NCI-H1930 (cell line): Measurements from ENCODE around the gene OR1L6.

Source experiments
- DNase-seq, 2 experiments: peaks; one replicate each; lab custom pipeline; 2025; lab: John Stamatoyannopoulos, UW

The OR1L6 gene, protein sequence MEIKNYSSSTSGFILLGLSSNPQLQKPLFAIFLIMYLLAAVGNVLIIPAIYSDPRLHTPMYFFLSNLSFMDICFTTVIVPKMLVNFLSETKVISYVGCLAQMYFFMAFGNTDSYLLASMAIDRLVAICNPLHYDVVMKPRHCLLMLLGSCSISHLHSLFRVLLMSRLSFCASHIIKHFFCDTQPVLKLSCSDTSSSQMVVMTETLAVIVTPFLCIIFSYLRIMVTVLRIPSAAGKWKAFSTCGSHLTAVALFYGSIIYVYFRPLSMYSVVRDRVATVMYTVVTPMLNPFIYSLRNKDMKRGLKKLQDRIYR

DNA sequence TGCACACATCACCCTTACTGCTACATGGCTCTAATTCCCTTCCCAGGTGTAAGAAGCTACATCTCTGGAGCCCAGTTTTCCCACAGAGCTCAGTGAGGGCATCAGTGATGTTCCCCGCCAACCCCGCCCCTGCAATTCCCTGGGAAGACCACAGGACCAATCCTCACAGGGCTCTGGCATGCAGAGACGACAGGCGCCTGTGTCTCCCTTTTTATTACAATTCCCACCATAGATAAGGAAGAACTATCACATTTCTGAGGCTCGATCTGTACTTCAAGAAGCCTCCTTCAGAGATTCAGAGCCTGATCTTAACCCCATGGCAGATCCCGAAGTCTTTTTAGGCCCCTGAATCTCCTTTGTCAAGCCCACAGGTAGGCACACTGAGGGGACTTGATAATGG, at the start of gene OR1L6:
OR1L6 (plus strand) TSS at position 301 of the 400 bp plus-strand sequence. CDS start 7,545 bp downstream, outside the sequence.
- DNase-seq: no peak

DNA sequence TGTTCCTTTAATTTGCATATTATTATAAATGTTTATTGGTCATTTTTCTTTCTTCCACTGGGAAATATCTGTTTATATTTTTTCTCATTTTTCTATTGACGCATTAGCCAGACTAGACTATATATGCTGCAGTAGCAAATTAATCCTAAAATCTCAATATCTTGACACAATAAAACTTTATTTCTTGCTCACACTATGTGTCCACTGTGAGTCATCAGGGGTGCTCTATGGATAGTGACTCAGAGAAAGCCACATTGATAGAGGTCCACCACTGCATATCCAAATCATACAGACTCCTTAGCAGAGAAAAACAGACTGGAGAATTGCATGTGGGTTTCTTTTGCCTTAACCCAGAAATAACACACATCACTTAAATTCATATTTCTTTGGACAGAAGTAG, 46.4 kb upstream of the OR1L6 start:
- no peak for DNase-seq

DNA sequence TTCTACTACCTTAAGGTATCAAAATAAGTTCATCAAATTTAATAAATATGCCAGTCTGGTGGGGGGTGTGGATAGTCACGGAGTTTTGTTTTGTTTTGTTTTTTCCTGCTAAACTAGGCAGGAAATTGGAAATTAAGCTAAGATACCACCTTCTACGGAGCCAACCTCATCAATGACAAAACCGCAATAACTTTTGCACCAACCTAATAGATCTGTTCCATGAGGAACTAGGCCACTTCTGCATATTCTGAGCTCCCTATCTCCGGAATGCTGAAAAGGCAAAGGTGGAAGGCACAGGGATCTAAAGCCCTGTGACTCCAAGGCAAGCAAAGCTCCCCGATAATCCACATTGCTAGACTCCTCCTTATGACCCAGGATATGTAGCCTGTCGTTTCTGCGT, 24.1 kb upstream of the OR1L6 start:
- DNase-seq: no peak

DNA sequence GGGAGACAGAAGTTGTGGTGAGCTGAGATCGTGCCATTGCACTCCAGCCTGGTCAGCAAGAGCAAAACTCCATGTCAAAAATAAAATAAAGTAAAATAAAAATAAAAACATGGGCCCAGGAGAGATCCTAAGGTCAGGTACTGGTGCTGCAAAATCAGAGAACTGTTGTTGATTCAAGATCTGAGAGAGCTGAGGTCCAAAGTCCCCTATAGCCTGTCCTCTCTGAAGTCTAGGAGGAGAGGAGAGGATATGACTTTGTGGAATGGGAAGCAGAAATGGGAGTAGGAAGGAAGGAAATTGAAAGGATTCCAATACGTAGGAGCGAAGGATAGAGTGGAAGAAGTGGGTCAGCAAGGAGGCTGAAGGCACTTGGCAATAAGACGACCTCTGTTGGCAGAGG, 22.9 kb upstream of the OR1L6 start:
- no peak for DNase-seq

DNA sequence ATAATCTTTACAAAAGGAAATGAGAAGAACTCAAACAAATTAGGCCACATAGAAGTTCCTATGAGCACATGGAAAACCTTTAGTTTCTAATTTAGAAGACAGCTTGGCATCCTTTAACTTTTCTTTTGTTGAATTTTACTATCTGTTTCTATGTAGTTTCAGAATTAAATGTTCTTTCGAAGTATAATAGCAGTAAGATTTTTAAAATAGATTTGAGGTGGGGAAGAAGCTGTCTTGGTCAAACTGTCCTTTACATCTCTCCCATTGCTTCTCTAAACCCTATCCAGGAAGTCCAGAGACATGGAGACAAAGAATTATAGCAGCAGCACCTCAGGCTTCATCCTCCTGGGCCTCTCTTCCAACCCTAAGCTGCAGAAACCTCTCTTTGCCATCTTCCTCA, 18.4 kb upstream of the OR1L6 start, which contains the start of gene OR1L4:
OR1L4 (plus strand) TSS at position 301 of the 400 bp plus-strand sequence; CDS start at position 301, 0 bp downstream.
- DNase-seq: no peak

DNA sequence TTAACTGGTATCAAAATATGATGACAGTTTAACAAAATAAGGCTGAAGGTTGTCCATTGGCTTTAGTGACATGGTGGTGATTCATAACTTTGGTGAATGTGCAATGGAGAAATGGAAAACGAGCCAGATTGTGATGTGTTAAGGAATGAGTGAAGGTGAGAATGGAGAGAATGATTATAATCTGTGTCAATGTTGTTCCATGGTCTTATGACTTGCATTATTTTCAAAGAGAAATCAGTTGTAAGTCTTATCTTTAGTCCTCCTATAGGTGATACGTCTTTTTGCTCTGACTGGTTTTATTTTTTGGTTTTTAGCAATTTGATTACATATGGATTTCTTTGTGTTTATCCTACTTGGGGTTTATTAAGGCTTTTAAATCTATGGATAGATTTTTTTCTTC, 12.7 kb downstream of the OR1L6 start:
- no peak for DNase-seq

DNA sequence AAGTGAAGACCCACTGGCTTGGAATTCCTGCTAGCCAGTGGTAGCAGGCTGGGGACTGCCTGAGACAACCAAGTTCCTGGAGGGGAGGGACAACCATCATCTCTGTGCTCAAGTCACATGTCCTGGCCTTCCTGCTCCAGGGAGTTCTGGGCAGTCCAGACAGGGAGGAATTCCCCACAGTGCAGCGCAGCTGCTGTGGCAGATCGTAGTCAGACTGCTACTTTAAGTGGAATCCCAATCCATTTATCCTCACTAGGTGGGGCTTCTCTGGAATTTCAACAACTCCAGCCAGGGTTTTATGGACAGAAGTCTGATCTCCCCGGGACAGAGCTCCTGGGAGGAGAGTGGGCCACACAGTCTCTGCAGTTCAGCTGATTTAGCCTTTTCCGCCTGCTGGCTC, 25.7 kb downstream of the OR1L6 start:
- DNase-seq: no peak

DNA sequence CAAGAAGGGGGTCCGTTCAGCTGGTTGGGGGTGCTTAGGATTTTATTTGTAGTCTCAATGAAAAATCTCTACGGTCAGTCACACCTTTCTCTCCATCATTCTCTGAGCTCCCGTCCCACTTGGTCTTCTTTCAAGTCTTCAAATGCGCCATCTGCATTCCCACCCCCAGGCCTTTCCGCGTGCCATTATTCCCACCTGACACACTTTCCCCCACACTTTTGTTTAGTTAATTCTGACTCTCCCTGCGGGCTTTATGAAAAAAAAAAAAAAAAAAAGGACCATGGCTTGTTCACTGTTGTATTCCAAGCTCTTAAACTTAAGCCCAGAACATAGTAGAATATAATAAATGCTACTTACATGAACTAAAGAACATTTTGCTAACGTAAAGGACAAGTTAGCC, 34.9 kb downstream of the OR1L6 start:
- no peak for DNase-seq

DNA sequence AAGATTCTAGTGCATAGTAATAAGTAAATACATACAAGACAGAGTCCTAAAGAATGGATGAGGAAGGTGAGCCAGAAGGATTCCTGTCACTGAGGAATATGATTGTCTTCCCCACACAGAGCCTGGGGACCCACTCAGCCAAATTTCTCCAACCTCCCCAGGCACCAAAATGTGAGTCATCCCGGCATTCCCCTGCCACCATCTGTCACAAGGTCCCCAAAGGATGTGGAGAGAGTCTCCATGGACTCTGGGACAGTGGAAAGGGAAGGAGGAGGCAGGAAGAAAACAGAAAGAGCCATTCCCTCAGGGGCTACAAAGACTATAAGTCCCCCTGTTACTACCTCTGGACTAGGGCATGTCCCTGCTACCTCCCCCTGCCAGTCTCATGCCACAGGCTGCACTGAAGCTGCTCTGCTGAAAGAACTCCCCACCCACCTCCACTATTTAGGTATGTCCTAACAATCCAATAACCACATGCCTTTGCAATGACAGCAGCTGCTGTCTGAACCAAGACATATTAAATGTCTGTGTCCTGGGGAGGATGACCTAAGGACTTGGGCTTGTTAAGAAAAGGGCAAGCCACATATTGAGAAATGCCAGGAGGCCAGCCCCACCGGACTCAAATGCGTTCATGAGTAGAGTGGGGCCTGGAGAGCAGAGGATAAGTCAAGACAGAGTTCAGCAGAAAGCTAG, 36.0 kb downstream of the OR1L6 start:
- no peak for DNase-seq

DNA sequence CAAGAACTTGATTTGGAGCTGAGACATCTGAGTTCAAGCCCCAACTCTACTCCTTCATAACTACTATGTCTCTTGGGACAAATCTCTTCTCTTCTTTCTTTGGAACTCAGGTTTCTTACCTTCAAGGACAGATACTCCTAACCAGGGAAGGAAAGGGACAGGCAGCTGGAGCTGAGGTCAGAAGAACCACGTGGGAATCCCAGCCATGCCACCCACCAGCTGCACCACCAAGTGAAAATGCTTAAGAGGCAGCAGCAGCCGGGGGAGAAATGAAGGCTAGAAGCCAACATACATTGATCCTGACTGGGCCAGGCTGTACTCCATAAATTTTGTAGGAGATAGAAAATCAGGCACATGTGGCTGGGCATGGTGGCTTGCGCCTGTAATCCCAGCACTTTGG, 37.1 kb downstream of the OR1L6 start:
- no peak for DNase-seq

DNA sequence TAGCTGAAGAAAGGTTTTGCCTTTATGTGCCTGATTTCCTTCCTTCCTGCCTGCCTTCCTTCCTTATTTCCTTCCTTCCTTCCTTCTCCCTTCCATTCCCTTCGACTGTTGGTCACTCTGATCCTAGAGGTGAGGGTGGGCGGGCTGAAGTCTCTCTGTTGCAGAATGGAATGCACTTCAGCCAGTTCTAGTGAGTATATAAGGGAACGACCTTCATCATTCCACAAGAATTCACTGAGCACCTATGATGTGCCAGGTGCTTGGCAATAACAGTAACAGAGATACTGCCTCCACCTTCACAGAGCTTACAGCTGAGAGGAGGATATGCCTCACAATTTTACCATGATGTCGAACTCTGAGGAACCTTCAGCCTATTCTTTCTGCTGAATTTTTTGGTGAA, 37.9 kb downstream of the OR1L6 start:
- no peak for DNase-seq

DNA sequence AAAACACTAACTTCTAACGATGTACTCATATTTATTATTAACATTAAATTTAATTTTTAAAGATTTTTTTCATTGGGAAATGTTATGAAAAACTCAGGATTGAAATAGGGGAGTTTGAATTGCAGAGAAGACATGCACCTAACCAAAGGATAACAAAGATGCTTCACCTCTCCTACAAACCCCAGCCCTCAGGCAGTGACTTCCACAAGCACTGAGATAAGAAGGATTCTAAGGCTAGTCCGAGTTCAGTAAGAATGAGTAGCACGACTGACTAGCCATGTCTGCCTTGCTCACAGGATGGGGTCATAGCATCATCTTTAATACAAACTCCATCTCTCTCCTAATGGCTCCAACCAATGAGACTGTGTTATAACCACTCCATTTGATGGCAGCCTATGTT, 39.6 kb downstream of the OR1L6 start:
- no peak for DNase-seq

DNA sequence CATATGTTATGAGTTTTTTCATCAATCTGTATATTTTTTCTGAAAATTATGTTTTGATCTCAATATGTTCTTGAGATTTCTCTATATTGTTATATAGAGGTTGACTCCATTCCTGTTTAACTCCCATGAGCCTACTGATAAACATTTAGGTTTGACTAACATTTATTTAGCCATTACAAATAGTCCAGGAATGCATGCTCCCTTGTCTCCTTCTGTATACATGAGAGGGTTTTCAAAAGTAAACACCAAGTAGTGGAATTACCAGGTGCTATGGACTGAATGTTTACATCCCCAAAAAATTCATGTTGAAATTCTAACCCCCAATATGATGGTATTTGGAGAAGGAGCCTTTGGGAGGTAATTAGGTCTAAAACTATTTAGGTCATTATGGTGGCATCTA, 43.2 kb downstream of the OR1L6 start:
- no peak for DNase-seq

DNA sequence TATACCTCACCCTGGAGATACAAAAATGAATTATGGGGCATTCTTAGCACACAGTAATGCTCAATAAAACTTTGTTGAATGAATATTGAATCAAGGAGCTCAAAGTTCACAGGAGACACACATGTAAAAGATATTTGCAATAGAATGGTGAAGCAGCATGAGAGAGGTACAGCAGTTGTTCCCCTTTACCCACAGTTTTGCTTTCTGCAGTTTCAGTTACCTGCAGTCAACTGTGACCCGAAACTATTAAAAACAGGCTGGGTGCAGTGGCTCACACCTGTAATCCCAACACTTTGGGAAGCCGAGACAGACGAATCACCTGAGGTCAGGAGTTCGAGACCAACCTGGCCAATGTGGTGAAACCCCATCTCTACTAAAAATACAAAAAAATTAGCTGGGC, 44.2 kb downstream of the OR1L6 start:
- no peak for DNase-seq

DNA sequence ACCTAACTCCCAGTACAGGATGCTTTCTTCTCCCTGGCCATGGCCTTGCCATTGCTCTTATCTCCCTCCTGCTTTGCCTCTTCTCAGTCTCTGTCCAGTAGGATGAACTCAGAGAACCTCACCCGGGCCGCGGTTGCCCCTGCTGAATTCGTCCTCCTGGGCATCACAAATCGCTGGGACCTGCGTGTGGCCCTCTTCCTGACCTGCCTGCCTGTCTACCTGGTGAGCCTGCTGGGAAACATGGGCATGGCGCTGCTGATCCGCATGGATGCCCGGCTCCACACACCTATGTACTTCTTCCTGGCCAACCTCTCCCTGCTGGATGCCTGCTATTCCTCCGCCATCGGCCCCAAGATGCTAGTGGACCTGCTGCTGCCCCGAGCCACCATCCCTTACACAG, 46.7 kb downstream of the OR1L6 start, which contains the start of gene OR5C1:
OR5C1 (plus strand) TSS at position 103 of the 400 bp plus-strand sequence; CDS start at position 103, 0 bp downstream.
- DNase-seq: no peak

DNA sequence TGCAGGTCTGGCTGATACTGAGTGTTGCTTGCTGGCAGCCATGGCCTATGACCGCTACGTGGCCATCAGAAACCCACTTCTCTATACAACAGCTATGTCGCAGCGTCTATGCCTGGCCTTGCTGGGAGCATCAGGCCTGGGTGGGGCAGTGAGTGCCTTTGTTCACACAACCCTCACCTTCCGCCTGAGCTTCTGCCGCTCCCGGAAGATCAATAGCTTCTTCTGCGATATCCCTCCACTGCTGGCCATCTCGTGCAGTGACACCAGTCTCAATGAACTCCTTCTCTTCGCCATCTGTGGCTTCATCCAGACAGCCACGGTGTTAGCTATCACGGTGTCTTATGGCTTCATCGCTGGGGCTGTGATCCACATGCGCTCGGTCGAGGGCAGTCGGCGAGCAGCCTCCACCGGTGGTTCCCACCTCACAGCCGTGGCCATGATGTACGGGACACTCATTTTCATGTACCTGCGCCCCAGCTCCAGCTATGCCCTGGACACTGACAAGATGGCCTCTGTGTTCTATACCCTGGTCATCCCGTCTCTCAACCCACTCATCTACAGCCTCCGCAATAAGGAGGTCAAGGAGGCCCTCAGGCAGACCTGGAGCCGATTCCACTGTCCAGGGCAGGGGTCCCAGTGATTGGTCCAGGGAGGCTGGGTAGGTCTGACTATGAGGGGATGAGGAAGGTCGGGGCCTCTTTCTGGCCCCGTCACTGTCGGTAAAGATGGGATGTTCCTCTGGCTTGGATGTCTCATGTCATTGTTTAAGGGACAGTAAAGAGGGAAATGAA, 47.3 kb downstream of the OR1L6 start:
- DNase-seq: no peak

DNA sequence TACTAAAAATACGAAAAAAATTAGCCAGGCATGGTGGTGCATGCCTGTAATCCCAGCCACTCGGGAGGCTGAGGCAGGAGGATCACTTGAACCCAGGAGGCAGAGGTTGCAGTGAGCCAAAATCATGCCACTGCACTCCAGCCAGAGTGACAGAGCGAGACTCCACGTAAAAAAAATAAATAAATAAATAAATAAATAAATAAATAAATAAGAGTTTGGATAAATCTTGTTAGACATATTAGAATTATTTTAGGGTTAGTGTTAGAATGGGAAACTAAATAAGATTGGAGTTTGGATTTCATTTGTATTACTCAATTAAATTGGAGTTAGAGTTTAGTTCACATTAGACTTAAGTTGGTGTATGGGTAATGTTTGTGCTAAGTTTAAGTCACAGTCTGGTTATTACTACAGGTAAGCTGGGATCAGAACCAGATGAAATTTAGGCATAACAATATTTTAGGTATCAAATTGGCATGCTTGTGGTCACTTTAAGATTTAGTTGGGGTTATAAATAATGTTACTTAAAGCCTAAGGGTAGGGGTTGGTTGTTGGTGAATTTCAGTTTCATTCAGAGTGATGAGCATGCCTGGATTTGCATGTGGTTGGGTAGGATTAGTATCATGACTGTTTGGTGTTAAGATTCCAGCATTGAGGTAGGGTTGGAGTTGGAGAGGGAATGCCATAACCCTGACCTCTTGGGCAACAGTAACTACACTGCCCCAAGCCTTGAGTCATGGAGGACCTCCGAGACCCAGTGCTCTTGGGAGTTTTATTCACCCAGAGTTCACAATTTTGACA, 50.0 kb downstream of the OR1L6 start:
- no peak for DNase-seq

DNA sequence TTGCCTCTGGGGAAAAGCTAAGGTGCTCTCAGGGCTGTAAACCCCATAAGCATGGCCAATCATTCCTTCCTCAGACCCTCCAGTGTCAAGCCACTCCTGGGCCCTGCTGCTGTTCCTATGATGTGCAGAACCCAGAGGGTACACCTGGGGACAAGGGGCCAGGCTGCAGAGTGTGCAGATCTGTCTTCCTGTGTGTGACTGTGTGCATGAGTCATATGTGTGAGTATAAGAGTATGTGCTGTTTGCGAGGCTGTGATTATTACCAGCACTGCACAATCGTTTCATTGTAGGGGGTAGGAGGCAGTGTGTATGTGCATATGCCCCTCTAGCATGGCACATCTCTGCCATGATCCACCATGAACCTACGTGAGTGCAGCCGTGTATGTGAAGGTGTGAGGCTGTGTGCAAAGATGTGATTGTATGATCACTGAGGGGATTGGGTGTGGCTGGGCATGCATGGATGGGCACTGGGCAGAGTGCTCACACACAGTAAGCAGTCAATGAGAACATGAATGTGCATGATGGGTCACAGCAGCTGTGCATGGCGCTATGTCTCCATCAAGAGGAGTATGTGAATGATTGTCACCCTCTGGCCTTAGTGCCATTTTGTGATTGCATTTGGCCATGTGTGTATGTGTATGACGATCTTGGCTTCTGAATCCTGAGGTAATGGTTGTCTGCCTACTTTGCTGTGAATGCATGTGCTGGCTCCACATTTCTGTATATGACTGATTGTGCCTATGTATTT, 55.4 kb downstream of the OR1L6 start:
- DNase-seq: no peak
